GM23338 (cell line): ENCODE results near the gene FUBP1. TPM values are rescaled to one million over a fixed set of nuclear protein-coding genes. Genes with fewer than 3 reads are reported as not detected.

Experiments
- ATAC-seq: fragments of 200-7000 bp; cut with Tn5 transposase; 3 replicates; pipeline ENCODE4 v1.9.1; 2020
- DNase-seq: peaks from one replicate; pipeline ENCODE4 v3.0.0-alpha.2; 2015; ENCODE audit warnings: low spot score
- H2AFZ ChIP-seq: fragments of 200-600 bp; sonication (generic); 2 replicates; pipeline ENCODE4 v1.8.0; 2016; ENCODE audit warnings: antibody characterized with exemption, mild to moderate bottlenecking, moderate library complexity
- H3F3A ChIP-seq: fragments of 200-600 bp; sonication (generic); replicated peaks from 2 replicates; pipeline ENCODE4 v1.8.0; 2017; ENCODE audit warnings: antibody characterized with exemption, mixed run types, low read depth
- H3K27ac ChIP-seq: fragments of 200-600 bp; sonication (generic); 2 replicates; pipeline ENCODE4 v1.6.1; 2016; ENCODE audit warnings: low read depth
- H3K27me3 ChIP-seq: fragments of 200-600 bp; sonication (generic); 2 replicates; pipeline ENCODE4 v1.8.0; 2016; ENCODE audit warnings: mild to moderate bottlenecking, mixed run types, moderate library complexity; ENCODE audit not compliant: insufficient read depth
- H3K36me3 ChIP-seq: fragments of 200-600 bp; sonication (generic); 2 replicates; pipeline ENCODE4 v1.8.0; 2016; ENCODE audit warnings: mild to moderate bottlenecking; ENCODE audit not compliant: insufficient read depth
- H3K4me1 ChIP-seq: fragments of 200-600 bp; sonication (generic); 2 replicates; pipeline ENCODE4 v1.8.0; 2016; ENCODE audit warnings: mild to moderate bottlenecking, moderate library complexity; ENCODE audit not compliant: insufficient read depth
- H3K4me2 ChIP-seq: fragments of 200-600 bp; sonication (generic); 2 replicates; pipeline ENCODE4 v1.7.1; 2017; ENCODE audit warnings: mixed run types
- H3K4me3 ChIP-seq: fragments of 200-600 bp; sonication (generic); 2 replicates; pipeline ENCODE4 v1.6.1; 2016; ENCODE audit warnings: mixed run types
- H3K79me2 ChIP-seq: fragments of 200-600 bp; sonication (generic); replicated peaks from 2 replicates; pipeline ENCODE4 v1.8.0; 2017; ENCODE audit warnings: mild to moderate bottlenecking; ENCODE audit not compliant: insufficient read depth
- H3K9me2 ChIP-seq: fragments of 200-600 bp; sonication (generic); 2 replicates; pipeline ENCODE4 v1.8.0; 2017; ENCODE audit not compliant: insufficient read depth
- H4K20me1 ChIP-seq: fragments of 200-600 bp; sonication (generic); replicated peaks from 2 replicates; pipeline ENCODE4 v1.8.0; 2017; ENCODE audit warnings: mild to moderate bottlenecking; ENCODE audit not compliant: insufficient read depth
- H3K27ac Mint-ChIP-seq: 2 replicates; pipeline ENCODE4 v1.8.0; 2020; ENCODE audit warnings: inconsistent platforms, mild to moderate bottlenecking, moderate library complexity, mixed read lengths
- H3K27me3 Mint-ChIP-seq: 3 replicates; pipeline ENCODE4 v1.8.0; 2022; ENCODE audit warnings: low read depth, mild to moderate bottlenecking, moderate library complexity, mixed read lengths, inconsistent platforms; ENCODE audit not compliant: insufficient read depth, poor library complexity
- H3K36me3 Mint-ChIP-seq: 3 replicates; pipeline ENCODE4 v1.8.0; 2021; ENCODE audit warnings: low read depth, mild to moderate bottlenecking, inconsistent platforms, moderate library complexity, mixed read lengths
- H3K4me1 Mint-ChIP-seq: 3 replicates; pipeline ENCODE4 v1.8.0; 2020; ENCODE audit warnings: mild to moderate bottlenecking, inconsistent platforms, mixed read lengths
- H3K4me3 Mint-ChIP-seq: 3 replicates; pipeline ENCODE4 v1.8.0; 2021; ENCODE audit warnings: moderate library complexity, mild to moderate bottlenecking, inconsistent platforms, mixed read lengths
- H3K9me3 Mint-ChIP-seq: 3 replicates; pipeline ENCODE4 v1.8.0; 2020; ENCODE audit warnings: moderate library complexity, mild to moderate bottlenecking, inconsistent platforms, mixed read lengths
- CREB1 ChIP-seq: fragments of 250-450 bp; sonication (Bioruptor Pico); IDR thresholded peaks from 2 replicates; pipeline ENCODE4 v1.5.0; 2020; ENCODE audit warnings: low read depth, mild to moderate bottlenecking, moderate library complexity
- ETS1 ChIP-seq: IDR thresholded peaks from 2 replicates; pipeline ENCODE4 v1.6.1; 2016; ENCODE audit warnings: antibody characterized with exemption
- EZH2phosphoT487 ChIP-seq: fragments of 200-600 bp; sonication (generic); IDR thresholded peaks from one replicate; pipeline ENCODE4 v1.8.1; 2018; ENCODE audit warnings: antibody characterized with exemption; ENCODE audit not compliant: unreplicated experiment
- JUNB ChIP-seq: IDR thresholded peaks from one replicate; pipeline ENCODE4 v1.6.1; 2016; ENCODE audit warnings: antibody characterized with exemption; ENCODE audit not compliant: unreplicated experiment
- POLR2AphosphoS5 ChIP-seq: IDR thresholded peaks from 2 replicates; pipeline ENCODE4 v1.6.1; 2016; ENCODE audit warnings: antibody characterized with exemption, low read depth
- ZNF114 ChIP-seq: fragments of 250-450 bp; sonication (Bioruptor Pico); IDR thresholded peaks from 2 replicates; pipeline ENCODE4 v1.5.0; 2020; ENCODE audit warnings: mild to moderate bottlenecking, moderate library complexity
- ZNF331 ChIP-seq: fragments of 250-450 bp; sonication (Bioruptor Pico); IDR thresholded peaks from 2 replicates; pipeline ENCODE4 v1.5.0; 2020; ENCODE audit warnings: low read depth, mild to moderate bottlenecking, moderate library complexity
- polyA plus RNA-seq: library from polyadenylated mRNA; unstranded; fragments of >200 nt; fragmentation: Nextera tagmentation; extraction: Ambion mirVana; gene quantifications from 2 replicates; pipeline ENCODE4 v1.2.1, GENCODE V29; 2016
- total RNA-seq: library from RNA; depleted of rRNA; stranded (reverse); fragments of >200 nt; shearing (Covaris generic); gene quantifications from 2 replicates; pipeline ENCODE4 v1.2.3, GENCODE V29; 2014
- TF ChIP-seq, protein P1 (sequence below): IDR thresholded peaks from one replicate; pipeline ENCODE4 v1.6.1; 2018; ENCODE audit warnings: antibody characterized with exemption; ENCODE audit not compliant: unreplicated experiment
- TF ChIP-seq, protein P2 (sequence below): fragments of 250-450 bp; sonication (Bioruptor Pico); IDR thresholded peaks from 2 replicates; pipeline ENCODE4 v1.5.0; 2020; ENCODE audit warnings: mild to moderate bottlenecking, moderate library complexity

FUBP1 gene
- total and polyA plus RNA-seq, 2 experiments from 2014 or later, result 212 to 308 TPM

- TF ChIP-seq POLR2AphosphoS5 (no peak), CREB1 (CRISPR knock-in tag) (no peak), ETS1 (no peak)
Measured at GRCh38 chr1:78006521-78006920, 27.6 kb upstream of the FUBP1 start (continued).

DNA sequence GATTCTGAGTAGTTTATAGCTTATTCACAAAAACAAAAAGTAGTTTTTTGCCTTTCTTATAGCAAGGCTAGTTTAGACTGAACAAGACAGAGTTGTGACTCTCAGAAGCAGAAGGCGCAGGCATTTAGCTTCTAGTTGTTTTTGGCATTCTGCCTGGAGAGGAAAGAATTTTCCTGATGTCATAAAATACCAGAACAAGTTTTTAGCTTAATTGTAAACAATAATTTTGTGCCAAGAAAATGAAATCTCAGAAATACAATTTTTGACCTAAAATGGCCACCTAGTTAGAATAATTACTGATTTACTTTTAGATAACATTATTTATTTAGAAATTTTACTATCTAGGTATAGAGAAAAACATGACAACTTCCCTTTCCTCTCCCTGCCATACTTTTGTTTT lies 26.9 kb upstream of the FUBP1 start:
- TF ChIP-seq JUNB (no peak), ZNF114 (CRISPR knock-in tag) (no peak), POLR2AphosphoS5 (no peak), EZH2phosphoT487 (no peak), ZNF331 (no peak)
- TF ChIP-seq, protein P1, sequence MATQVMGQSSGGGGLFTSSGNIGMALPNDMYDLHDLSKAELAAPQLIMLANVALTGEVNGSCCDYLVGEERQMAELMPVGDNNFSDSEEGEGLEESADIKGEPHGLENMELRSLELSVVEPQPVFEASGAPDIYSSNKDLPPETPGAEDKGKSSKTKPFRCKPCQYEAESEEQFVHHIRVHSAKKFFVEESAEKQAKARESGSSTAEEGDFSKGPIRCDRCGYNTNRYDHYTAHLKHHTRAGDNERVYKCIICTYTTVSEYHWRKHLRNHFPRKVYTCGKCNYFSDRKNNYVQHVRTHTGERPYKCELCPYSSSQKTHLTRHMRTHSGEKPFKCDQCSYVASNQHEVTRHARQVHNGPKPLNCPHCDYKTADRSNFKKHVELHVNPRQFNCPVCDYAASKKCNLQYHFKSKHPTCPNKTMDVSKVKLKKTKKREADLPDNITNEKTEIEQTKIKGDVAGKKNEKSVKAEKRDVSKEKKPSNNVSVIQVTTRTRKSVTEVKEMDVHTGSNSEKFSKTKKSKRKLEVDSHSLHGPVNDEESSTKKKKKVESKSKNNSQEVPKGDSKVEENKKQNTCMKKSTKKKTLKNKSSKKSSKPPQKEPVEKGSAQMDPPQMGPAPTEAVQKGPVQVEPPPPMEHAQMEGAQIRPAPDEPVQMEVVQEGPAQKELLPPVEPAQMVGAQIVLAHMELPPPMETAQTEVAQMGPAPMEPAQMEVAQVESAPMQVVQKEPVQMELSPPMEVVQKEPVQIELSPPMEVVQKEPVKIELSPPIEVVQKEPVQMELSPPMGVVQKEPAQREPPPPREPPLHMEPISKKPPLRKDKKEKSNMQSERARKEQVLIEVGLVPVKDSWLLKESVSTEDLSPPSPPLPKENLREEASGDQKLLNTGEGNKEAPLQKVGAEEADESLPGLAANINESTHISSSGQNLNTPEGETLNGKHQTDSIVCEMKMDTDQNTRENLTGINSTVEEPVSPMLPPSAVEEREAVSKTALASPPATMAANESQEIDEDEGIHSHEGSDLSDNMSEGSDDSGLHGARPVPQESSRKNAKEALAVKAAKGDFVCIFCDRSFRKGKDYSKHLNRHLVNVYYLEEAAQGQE, result no peak
- TF ChIP-seq, protein P2, sequence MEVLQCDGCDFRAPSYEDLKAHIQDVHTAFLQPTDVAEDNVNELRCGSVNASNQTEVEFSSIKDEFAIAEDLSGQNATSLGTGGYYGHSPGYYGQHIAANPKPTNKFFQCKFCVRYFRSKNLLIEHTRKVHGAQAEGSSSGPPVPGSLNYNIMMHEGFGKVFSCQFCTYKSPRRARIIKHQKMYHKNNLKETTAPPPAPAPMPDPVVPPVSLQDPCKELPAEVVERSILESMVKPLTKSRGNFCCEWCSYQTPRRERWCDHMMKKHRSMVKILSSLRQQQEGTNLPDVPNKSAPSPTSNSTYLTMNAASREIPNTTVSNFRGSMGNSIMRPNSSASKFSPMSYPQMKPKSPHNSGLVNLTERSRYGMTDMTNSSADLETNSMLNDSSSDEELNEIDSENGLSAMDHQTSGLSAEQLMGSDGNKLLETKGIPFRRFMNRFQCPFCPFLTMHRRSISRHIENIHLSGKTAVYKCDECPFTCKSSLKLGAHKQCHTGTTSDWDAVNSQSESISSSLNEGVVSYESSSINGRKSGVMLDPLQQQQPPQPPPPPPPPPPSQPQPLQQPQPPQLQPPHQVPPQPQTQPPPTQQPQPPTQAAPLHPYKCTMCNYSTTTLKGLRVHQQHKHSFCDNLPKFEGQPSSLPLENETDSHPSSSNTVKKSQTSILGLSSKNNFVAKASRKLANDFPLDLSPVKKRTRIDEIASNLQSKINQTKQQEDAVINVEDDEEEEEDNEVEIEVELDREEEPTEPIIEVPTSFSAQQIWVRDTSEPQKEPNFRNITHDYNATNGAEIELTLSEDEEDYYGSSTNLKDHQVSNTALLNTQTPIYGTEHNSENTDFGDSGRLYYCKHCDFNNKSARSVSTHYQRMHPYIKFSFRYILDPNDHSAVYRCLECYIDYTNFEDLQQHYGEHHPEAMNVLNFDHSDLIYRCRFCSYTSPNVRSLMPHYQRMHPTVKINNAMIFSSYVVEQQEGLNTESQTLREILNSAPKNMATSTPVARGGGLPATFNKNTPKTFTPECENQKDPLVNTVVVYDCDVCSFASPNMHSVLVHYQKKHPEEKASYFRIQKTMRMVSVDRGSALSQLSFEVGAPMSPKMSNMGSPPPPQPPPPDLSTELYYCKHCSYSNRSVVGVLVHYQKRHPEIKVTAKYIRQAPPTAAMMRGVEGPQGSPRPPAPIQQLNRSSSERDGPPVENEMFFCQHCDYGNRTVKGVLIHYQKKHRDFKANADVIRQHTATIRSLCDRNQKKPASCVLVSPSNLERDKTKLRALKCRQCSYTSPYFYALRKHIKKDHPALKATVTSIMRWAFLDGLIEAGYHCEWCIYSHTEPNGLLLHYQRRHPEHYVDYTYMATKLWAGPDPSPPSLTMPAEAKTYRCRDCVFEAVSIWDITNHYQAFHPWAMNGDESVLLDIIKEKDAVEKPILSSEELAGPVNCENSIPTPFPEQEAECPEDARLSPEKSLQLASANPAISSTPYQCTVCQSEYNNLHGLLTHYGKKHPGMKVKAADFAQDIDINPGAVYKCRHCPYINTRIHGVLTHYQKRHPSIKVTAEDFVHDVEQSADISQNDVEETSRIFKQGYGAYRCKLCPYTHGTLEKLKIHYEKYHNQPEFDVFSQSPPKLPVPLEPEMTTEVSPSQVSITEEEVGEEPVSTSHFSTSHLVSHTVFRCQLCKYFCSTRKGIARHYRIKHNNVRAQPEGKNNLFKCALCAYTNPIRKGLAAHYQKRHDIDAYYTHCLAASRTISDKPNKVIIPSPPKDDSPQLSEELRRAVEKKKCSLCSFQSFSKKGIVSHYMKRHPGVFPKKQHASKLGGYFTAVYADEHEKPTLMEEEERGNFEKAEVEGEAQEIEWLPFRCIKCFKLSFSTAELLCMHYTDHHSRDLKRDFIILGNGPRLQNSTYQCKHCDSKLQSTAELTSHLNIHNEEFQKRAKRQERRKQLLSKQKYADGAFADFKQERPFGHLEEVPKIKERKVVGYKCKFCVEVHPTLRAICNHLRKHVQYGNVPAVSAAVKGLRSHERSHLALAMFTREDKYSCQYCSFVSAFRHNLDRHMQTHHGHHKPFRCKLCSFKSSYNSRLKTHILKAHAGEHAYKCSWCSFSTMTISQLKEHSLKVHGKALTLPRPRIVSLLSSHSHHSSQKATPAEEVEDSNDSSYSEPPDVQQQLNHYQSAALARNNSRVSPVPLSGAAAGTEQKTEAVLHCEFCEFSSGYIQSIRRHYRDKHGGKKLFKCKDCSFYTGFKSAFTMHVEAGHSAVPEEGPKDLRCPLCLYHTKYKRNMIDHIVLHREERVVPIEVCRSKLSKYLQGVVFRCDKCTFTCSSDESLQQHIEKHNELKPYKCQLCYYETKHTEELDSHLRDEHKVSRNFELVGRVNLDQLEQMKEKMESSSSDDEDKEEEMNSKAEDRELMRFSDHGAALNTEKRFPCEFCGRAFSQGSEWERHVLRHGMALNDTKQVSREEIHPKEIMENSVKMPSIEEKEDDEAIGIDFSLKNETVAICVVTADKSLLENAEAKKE (CRISPR knock-in tag), result no peak
- Histone ChIP-seq H3K4me3 (peak overlapping the region; percentile 42), H3K9me2 (no peaks in the 10 kb centered on the region), H3K27ac (peak overlapping the region; percentile 21; the same call in 1 of the 2 replicates), H4K20me1 (no peaks in the 10 kb centered on the region), H3F3A (no peaks in the 10 kb centered on the region), H3K79me2 (no peaks in the 10 kb centered on the region), H3K4me2 (peak overlapping the region; percentile 55; the same call in 1 of the 2 replicates), H2AFZ (no peak overlapping the region), H3K4me1 (peaks cover 22% of the 10 kb centered on the region), H3K36me3 (no peaks in the 10 kb centered on the region), H3K27me3 (no peaks in the 10 kb centered on the region)
- ATAC-seq (no peak), DNase-seq (no peak)
- peaks cover 2% of the 10 kb centered on the region; the same call in 1 of the 3 replicates for H3K9me3 Mint-ChIP-seq
- H3K4me3 Mint-ChIP-seq, result peak overlapping the region; percentile 69; the same call in 2 of the 3 replicates
- no peak overlapping the region for H3K27ac Mint-ChIP-seq
- H3K36me3 Mint-ChIP-seq, result no peaks in the 10 kb centered on the region
- H3K27me3 Mint-ChIP-seq, result peaks cover 5% of the 10 kb centered on the region
- H3K4me1 Mint-ChIP-seq, result peaks cover 22% of the 10 kb centered on the region
